Testis (tissue), 3 donors: Measurements from ENCODE around the gene RBPJ. TPM values are rescaled to one million over a fixed set of nuclear protein-coding genes. Genes with fewer than 3 reads are reported as not detected.

Source experiments
- DNase-seq: peaks from one replicate; pipeline ENCODE4 v3.0.0-alpha.2; 2019
- H3K27ac ChIP-seq, 2 donors: fragments of 200-600 bp; sonication (generic); one replicate each; pipeline ENCODE4 v1.5.1; 2019
- H3K27me3 ChIP-seq: fragments of 200-600 bp; sonication (generic); one replicate; pipeline ENCODE4 v1.5.1; 2019
- H3K36me3 ChIP-seq: fragments of 200-600 bp; sonication (generic); one replicate; pipeline ENCODE4 v1.5.1; 2017; ENCODE audit warnings: low read depth; ENCODE audit errors: missing control alignments
- H3K4me1 ChIP-seq: fragments of 200-600 bp; sonication (generic); one replicate; pipeline ENCODE4 v1.5.1; 2019
- H3K4me3 ChIP-seq, 2 donors: fragments of 200-600 bp; sonication (generic); one replicate each; pipeline ENCODE4 v1.5.1; 2017 to 2019
- H3K9me3 ChIP-seq: fragments of 200-600 bp; sonication (generic); one replicate; pipeline ENCODE4 v1.5.1; 2017
- POLR2A ChIP-seq: fragments of 450-650 bp; IDR thresholded peaks from one replicate; pipeline ENCODE4 v1.6.1; 2017; ENCODE audit warnings: antibody characterized with exemption, mild to moderate bottlenecking, moderate library complexity
- WGBS, 2 donors: methylation state at CpG; one replicate each; pipeline ENCODE4 v1.1.5; 2018; 5-methylcytosine and 5-hydroxymethylcytosine counted together
- intact Hi-C: fragments of 100-400 bp; cut with DNase I; formaldehyde crosslinking; loops from one replicate; pipeline ENCODE4 v1.15.1; 2023; ENCODE audit warnings: low total_unique reads
- polyA plus RNA-seq: library from polyadenylated mRNA; stranded (reverse); fragments of 350-450 nt; fragmentation: Illumina TruSeq; extraction: RNeasy Lipid Tissue Mini Kit (QIAGEN cat#74804); gene quantifications from one replicate; pipeline ENCODE4 v1.2.3, GENCODE V29; 2014; ENCODE audit warnings: low read depth, low replicate concordance; ENCODE audit not compliant: insufficient read depth
- total RNA-seq, 2 donors: library from RNA; depleted of rRNA; stranded (reverse); fragments of >200 nt; gene quantifications; one replicate each; pipeline ENCODE4 v1.2.3, GENCODE V29; 2016
- TF ChIP-seq, protein P1 (sequence below), 3 experiments: fragments of 450-650 bp in 2 of 3; fragments of 200-600 bp in 1 of 3; sonication (generic) in 1 of 3; IDR thresholded peaks; one replicate each; pipeline ENCODE4 v1.5.1; 2016 to 2019; ENCODE audit warnings: antibody characterized with exemption in 3 of 3, mild to moderate bottlenecking in 2 of 3, moderate library complexity in 1 of 3

Gene RBPJ
- total and polyA plus RNA-seq, 3 donors from 2014 or later, result 57.7 to 75.8 (median 71.6) TPM

DNA sequence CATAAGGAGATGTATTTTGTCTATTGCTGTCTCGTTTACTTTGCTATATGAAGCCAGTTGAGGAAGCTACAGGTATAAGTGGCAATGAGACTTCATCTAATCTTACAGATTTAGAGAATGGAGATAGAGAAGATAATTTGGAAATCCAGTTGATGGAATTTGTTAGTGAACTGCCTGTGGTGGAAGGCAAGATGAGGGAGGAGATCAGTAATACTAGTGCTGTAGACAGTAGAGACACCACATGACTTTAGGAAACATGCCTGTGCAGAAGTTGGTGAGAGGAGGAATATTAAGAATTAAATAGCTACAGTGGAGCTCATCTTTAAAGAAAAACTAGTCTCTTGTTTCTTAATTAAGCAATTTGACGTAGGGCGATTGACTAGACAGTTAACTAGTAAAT lies 51.3 kb downstream of the RBPJ start:
- no peaks in the 10 kb centered on the region for H3K9me3 ChIP-seq
- intact Hi-C loops, result no loop called here
- TF ChIP-seq POLR2A, result no peak
- TF ChIP-seq, protein P1, sequence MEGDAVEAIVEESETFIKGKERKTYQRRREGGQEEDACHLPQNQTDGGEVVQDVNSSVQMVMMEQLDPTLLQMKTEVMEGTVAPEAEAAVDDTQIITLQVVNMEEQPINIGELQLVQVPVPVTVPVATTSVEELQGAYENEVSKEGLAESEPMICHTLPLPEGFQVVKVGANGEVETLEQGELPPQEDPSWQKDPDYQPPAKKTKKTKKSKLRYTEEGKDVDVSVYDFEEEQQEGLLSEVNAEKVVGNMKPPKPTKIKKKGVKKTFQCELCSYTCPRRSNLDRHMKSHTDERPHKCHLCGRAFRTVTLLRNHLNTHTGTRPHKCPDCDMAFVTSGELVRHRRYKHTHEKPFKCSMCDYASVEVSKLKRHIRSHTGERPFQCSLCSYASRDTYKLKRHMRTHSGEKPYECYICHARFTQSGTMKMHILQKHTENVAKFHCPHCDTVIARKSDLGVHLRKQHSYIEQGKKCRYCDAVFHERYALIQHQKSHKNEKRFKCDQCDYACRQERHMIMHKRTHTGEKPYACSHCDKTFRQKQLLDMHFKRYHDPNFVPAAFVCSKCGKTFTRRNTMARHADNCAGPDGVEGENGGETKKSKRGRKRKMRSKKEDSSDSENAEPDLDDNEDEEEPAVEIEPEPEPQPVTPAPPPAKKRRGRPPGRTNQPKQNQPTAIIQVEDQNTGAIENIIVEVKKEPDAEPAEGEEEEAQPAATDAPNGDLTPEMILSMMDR (IDR thresholded peaks at IDR 0.05), result no peak
- H3K4me3 ChIP-seq, result no peak overlapping the region
- no peaks in the 10 kb centered on the region for H3K36me3 ChIP-seq
- no peak overlapping the region for H3K27ac ChIP-seq
- 89 to 95% methylated on average over 3 of the region's 3 CpGs for WGBS, 2 donors
- H3K27me3 ChIP-seq, result no peaks in the 10 kb centered on the region
- DNase-seq, result no peak
- no peaks in the 10 kb centered on the region for H3K4me1 ChIP-seq

DNA sequence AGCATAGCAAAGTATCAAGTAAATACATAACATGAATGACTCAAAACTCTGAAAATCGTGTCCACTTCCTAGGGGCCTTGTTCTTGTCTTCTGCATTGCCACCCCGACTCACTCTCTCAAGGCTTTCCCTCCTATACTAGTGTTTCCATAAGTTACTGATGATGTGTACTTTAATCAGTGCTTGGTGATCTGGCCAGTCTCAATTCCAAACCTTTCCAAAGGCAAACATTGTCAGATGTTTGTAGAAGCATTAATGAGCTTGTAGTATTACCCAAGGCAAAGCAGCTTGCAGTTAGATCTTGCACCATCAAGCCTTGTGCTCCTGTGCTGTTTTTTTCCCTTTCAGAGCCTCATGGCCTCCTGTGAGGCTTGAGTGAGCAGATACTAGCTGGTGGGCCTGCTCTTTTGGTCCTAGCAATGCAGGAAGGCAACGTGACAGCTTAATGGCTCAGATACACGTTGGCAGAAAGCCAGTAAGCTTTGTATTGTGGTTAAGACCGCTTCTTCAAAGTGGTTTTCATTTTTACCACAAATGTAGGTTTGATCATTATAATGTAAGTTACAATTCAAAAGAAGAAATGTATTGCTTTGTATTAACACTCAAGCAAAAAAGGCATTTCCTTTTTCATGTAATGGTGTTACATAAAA lies 51.8 kb downstream of the RBPJ start:
- intact Hi-C loops, result no loop called here
- H3K27ac ChIP-seq, result no peak overlapping the region
- no peaks in the 10 kb centered on the region for H3K36me3 ChIP-seq
- H3K4me3 ChIP-seq, result no peak overlapping the region
- no peaks in the 10 kb centered on the region for H3K27me3 ChIP-seq
- H3K4me1 ChIP-seq, result no peaks in the 10 kb centered on the region
- 53 to 56% methylated on average over 5 of the region's 5 CpGs for whole genome bisulfite sequencing, 2 donors
- no peaks in the 10 kb centered on the region for H3K9me3 ChIP-seq
- no peak for TF ChIP-seq POLR2A
- TF ChIP-seq, protein P1 (IDR thresholded peaks at IDR 0.05), result no peak
- DNase-seq, result no peak

DNA sequence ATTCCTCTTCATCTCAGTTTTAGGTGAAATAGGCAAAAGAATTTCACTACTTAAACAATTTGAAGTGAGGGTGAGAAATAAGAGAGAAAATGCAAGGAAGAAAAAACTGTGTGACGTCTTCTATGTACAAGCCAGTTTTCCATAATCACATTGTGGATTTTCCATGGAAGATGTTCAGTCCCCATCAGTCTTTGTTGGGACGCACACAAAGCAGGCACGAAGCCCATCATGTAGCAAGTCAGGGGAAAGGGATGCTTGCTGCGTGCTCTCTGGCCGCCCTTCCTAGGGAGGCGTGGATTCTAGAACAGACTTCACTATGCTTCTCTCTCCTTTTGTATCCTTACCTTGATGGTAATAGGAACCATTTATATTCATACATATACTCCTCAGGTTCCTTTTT lies 54.7 kb downstream of the RBPJ start:
- H3K27me3 ChIP-seq, result no peaks in the 10 kb centered on the region
- no peak for DNase-seq
- TF ChIP-seq POLR2A, result no peak
- TF ChIP-seq, protein P1 (IDR thresholded peaks at IDR 0.05), result no peak
- no peak overlapping the region for H3K27ac ChIP-seq
- H3K4me3 ChIP-seq, result no peak overlapping the region
- WGBS, 2 donors, result 85 to 91% methylated on average over 6 of the region's 6 CpGs
- no peaks in the 10 kb centered on the region for H3K4me1 ChIP-seq
- intact Hi-C loops, result no loop called here
- no peaks in the 10 kb centered on the region for H3K9me3 ChIP-seq
- no peaks in the 10 kb centered on the region for H3K36me3 ChIP-seq

DNA sequence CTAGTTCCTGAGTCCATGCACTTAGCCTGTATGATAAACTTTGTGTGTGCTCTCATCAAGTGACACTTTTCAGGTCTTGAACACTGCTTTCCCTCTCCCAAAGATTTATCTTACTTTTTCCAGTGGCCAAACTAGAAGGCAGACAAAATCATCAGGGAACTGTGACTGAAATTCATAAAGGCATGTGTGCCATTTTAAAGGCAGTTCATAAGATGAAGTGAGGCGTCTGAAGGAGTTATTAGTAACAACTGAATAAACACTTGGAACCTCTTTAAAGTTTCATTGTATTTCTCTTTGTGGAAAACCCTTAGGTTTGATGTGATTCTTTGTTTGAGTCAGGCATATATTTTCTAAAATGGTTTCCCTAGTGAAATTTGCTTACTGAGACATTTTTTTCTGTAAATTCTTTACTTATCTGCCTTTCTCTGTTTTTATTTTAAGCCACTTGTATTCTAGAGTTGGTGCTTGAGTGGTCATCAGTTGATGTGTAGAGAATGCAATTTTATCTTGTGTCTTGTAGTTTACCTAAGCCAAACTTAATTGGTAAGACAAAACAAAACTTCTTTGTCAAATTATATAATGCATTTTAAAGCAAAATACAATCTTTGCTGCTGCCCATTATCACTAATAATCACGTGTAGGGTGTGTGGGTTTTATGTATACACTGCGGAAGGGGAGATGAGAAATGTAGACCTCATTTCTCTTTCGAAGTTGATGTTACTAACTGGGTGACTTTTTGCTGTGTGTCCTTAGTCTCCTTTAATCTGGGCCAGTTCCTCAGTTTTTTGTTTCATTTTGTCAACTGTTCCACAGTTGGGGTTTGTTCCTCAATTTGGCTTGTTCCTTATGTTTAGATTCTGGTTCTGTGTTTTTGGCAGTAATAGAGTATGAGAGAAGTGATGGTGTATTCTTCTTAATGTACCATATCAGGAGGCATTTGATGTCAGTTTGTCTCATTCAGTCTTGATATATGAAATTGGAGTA lies 56.8 kb downstream of the RBPJ start:
- no peak overlapping the region for H3K4me3 ChIP-seq
- DNase-seq, result no peak
- H3K36me3 ChIP-seq, result no peaks in the 10 kb centered on the region
- WGBS, 2 donors, result 83 to 85% methylated on average over 4 of the region's 4 CpGs
- H3K27ac ChIP-seq, result no peak overlapping the region
- no peaks in the 10 kb centered on the region for H3K27me3 ChIP-seq
- TF ChIP-seq, protein P1 (IDR thresholded peaks at IDR 0.05), result no peak
- TF ChIP-seq POLR2A, result no peak
- no peaks in the 10 kb centered on the region for H3K4me1 ChIP-seq
- no peaks in the 10 kb centered on the region for H3K9me3 ChIP-seq
- intact Hi-C loops, result no loop called here
